CD4-positive, alpha-beta T cell treated with Interleukin-15 for 4 hours (primary cell): Measurements from ENCODE around the gene SCGB1A1.

Experiments used
- DNase-seq: peaks from one replicate; pipeline ENCODE4 v3.0.0-alpha.2; 2020; ENCODE audit warnings: low spot score

The SCGB1A1 gene

DNA sequence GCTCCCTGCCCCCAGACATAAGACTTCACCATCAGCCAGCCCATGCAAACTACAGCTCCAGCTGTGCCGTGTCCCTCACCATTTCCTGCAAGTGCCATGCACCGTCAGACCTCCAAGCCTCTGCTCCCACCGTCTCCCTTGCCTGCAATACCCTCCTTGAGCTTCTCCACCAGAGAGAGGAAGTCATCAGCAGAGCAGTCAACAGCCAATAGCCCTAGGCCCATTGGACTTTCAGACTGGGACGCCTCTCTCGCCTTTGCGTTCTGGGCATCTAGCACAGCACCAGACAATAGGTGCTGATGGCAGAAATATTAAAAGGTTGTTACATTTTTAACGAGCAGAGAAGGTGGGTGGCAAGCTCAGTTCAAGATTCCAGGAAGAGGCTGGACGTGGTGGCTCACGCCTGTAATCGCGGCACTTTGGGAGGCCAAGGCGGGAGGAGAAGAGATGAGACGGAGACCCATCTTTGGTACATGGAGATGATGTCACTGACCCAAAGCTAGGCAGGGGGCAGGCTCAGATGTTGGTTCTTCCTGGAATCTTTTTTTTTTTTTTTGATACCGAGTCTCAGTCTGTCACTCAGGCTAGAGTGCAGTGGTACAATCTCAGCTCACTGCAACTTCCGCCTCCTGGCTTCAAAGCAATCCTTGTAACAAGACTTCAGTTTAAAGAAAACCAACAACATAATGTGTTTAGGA lies 31.9 kb downstream of the SCGB1A1 start:
- DNase-seq = no peak

DNA sequence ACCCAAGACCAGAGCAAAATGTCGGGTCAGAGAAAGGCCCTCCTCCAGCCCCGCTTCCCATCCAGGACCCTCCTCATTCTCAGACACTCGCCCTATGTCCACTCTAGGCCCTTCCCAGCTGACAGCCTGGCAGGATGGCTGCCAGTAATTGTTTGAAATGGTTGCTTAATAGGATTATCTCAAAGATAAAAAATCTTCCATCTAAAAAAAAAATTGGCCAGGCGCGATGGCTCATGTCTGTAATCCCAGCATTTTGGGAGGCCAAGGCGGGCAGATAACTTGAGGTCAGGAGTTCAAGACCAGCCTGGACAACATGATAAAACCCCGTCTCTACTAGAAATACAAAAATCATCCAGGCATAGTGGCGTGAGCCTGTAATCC lies 32.4 kb downstream of the SCGB1A1 start:
- no peak for DNase-seq

GRCh38 chr11:62452261-62452660 lies 33.4 kb downstream of the SCGB1A1 start:
- no peak for DNase-seq

DNA sequence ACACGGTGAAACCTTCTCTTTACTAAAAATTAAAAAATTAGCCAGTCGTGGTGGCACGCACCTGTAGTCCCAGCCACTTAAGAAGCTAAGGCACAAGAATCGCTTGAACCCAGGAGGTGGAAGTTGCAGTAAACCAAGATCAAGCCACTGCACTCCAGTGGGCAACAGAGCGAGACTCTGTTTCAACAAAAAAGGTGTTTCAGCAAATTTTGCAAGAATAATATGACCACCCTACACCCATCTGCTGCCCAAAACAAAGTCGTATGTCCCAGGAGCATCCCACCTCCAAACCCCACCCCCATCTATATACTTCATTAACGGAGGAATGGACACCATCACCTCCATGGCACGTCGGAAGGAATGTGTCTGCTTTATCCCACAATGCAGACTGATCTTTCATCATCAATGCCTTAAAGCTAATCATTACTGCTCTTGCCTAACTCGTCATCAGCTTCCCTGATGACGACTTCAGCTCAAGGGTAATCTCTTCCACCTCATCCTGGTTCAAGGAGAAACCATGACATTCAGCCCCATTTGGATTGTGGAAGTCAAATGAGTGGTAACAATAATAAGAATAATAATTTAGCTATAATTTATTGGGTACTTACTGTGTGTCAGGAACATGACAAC lies 34.1 kb downstream of the SCGB1A1 start:
- no peak for DNase-seq

GRCh38 chr11:62456630-62457029 lies 37.8 kb downstream of the SCGB1A1 start:
- DNase-seq = no peak

DNA sequence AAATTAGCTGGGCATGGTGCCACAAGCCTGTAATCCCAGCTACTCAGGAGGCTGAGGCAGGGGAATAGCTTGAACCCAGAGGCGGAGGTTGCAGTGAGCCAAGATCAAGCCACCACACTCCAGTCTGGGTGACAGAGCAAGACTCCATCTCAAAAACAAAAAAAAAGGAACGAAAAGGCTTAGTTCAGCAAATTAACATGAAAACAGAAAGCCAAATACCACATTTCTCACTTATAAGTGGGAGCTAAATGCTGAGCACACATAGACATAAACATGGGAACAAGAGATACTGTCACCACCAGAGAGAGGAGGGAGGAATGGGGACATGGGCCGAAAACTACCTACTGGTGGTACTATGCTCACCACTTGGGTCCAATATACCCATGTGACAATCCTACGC lies 38.6 kb downstream of the SCGB1A1 start:
- no peak for DNase-seq

DNA sequence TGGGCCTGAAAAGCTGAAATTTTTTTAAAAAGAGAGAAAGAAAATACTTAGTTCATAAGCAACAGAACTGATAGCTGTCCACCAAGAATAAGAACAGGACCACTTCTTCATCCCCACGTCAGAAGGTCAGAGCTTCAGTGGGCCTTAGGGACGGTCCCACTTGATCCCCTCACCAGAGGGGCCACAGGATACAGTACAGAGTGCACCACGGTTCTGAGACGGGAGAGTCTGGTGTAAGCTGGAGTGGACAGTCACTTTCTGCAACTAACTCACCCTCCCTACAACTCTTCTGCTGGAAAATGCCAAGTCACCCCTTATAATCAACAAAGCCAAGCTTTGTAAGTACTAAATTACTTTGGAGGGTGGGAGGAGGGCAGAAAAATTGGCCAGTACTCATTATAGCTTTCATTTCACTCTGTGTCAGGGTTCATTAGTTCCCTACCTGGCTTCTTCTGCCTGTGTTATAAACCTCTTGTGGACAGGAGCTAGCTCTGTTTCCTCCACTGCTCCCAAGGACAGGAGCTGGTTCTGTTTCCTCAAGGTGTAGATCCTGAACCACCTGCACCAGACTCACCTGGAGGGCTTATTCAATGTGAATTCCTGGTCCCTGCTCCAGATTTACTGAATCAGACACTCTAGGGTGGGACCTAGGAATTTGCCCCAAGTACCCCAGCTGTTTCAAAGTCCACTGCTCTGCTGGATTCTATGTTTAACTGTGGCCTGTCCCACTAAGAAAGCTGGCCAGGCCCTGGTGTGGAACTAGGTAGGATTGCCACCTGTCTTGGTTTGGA lies 39.6 kb downstream of the SCGB1A1 start:
- no peak for DNase-seq

DNA sequence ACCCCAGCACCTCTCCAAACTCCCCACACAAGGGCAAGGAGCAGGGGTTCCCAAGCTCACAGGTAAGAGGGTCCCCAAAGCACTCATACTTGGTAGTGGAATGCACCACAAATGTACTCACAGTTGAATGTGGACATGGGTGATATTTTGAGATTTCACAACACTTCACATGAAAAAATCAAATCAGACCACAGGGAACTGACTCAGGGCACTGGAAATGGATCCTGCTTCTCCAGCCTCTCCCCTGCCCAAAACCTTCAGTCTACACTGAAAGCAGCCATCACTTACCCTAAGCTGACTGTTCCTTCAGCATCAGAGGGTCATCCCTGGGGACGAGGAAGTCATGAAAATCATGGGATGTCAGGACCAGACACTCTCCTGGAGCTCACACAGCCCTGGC lies 40.2 kb downstream of the SCGB1A1 start:
- no peak for DNase-seq

DNA sequence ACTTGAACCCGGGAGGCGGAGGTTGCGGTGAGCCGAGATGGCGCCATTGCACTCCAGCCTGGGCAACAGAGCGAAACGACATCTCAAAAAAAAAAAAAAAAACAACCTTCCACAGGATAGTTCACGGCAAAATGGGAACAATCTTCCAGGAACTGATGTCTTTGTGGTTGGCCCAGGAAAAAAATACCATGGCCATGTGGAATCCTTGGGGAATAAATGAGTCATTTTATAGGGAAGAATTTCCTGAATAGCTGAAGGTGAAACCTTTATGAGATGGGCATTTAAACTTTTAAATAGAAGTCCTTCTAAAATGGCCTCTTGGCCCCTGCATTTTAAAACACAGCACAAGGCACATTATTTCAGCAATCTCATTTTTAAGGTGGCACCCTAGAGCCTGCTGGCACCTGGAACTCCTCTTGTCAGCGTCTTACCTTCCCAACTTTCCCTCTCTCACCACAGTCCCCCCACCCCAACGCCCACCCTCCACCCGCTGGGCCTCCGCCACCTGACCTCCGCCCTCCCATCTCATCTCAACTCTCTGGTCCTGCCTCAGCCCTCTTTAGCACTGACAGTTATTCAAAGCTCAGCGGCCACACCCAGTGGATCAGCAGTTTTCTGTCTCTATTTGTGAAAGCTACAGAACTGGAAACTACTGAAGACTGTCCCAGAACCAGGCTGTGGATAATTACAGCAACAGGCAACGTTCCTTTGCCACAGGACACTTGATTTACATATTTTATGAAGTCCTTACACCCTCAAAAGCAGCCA lies 43.1 kb downstream of the SCGB1A1 start:
- DNase-seq = no peak

GRCh38 chr11:62462508-62462892 lies 43.7 kb downstream of the SCGB1A1 start:
- DNase-seq = no peak

GRCh38 chr11:62463121-62463542 lies 44.3 kb downstream of the SCGB1A1 start:
- no peak for DNase-seq

DNA sequence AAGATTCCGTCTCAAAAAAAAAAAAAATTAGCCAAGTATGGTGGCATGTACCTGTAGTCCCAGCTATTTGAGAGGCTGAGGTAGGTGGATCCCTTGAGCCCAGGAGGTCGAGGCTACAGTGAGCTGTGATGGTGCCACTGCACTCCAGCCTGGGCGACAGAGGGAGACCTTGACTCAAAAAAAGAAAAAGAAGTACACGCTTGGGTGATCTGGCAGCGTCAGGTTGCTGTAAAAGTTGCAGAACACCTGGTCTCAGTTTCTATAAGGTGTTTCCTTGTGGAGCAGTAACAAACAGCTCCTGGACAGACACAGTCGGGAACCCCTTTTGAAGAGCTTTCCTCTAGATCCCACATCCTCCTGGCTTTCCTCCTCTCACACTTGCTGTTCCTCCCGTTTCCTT lies 45.8 kb downstream of the SCGB1A1 start:
- no peak for DNase-seq

DNA sequence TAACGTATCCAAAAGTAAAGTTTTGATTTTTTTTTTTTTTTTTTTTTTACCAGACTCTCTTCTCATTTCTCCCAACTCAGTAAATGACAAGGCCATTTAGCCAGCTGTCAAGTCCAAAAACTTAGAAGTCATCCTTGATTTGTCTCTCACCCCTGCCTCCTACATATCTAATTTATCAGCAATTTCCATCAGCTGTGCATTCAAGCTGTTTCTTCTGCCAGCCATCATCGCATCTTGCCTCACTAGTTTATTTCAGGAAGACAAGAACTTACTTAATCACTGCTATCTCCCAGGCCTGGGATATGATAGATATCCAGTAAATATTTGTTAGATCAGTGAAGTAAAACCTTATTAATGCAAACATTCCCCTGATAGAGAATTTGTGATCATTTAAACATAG lies 47.6 kb downstream of the SCGB1A1 start:
- DNase-seq = no peak

- DNase-seq = no peak
Observed at GRCh38 chr11:62468577-62468976, 49.7 kb downstream of the SCGB1A1 start.

- no peak for DNase-seq
Observed at GRCh38 chr11:62471603-62472002, 52.8 kb downstream of the SCGB1A1 start.

GRCh38 chr11:62472063-62472884 lies 53.4 kb downstream of the SCGB1A1 start:
- DNase-seq = no peak
